HL-60 (cell line): ENCODE measurements around the gene PUM1.

Experiments
- CTCF ChIP-seq: IDR thresholded peaks from one replicate; pipeline ENCODE4 v1.5.1; 2011; ENCODE audit warnings: low read length, control low read depth, inconsistent platforms; ENCODE audit not compliant: insufficient read depth
- POLR2AphosphoS5 ChIP-seq: IDR thresholded peaks from 2 replicates; pipeline ENCODE4 v1.6.1; 2012; ENCODE audit warnings: low read depth
- REST ChIP-seq: IDR thresholded peaks from 2 replicates; pipeline ENCODE4 v1.6.1; 2012; ENCODE audit warnings: low read depth; ENCODE audit not compliant: insufficient replicate concordance
- SPI1 ChIP-seq: IDR thresholded peaks from 2 replicates; pipeline ENCODE4 v1.6.1; 2012; ENCODE audit warnings: low read depth, mild to moderate bottlenecking, borderline replicate concordance

- TF ChIP-seq CTCF, result no peak
- TF ChIP-seq POLR2AphosphoS5, result 0 out of 2 replicates have a peak, but pooled peaks have one; percentile 20
- no peak for TF ChIP-seq REST
- no peak for TF ChIP-seq SPI1
Measured at GRCh38 chr1:30912913-30913652, 152.4 kb downstream of the PUM1 start.
